ENCODE measurements around the gene ELOVL2.

ELOVL2 gene

GRCh38 chr6:11055127-11055627 lies 11.1 kb upstream of the ELOVL2 start:
- DNase-seq = peak; percentile 67

DNA sequence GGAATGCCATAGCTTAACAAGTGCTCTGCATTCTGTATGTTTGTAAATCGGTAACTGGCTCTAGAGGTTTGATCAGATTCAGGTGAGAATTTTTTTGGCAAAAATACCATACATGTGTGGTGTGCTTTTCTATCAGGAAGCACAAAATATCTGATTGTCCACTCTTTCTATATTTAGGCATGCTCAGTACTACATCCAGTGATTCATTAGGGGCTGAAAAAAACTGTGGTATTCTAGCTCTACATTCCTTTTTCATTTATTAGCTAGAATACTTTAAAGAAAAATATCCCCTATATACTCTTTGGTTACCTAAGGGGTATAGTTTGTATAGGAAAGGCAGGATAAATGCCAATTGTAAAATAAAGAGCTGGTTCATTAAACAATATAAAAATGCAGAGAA lies 10.6 kb upstream of the ELOVL2 start:
- no peak for DNase-seq

DNA sequence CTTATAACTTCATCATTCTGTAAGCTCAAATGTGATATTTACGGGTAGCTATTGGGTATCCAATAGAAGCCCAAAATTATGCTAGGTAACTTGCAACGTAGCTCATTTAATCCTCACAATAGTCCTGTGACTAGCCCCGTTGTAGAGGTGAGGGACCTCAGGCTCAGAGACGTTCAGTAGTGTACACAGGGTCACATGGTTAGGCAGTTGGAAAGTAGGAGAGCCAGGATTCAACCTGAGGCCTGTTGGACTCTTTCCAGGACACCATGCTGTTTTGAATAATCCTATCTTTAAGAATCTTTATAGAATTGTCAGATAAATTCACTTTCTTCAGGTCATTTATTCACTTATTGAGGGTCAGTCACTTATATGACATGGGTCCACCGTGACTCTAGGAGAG lies 9.2 kb upstream of the ELOVL2 start:
- DNase-seq = no peak

- no peak for DNase-seq
Observed at GRCh38 chr6:11050731-11051130, 6.6 kb upstream of the ELOVL2 start.

DNA sequence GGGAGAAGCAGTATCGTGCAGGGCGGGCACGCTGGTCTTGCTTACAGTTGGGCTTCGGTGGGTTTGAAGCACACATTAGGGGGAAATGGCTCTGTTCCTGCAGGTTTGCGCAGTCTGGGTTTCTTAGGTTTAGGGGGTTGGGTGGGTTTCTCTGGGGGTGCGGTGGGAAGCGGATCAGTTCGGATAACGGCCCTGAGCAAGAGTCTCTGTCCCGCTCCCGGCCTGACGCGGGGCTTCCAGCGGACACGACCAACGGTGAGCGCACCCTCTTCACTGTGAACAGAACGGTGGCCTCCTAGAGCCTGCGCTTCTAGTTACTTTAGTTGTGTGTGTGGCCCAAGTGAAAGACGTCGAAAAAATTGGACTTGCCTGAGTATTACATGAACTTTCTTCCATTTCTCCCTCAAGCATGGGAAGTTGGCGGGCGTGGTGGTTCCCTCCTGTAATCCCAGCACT lies 635 bp upstream of the ELOVL2 start:
- no peak for DNase-seq

DNA sequence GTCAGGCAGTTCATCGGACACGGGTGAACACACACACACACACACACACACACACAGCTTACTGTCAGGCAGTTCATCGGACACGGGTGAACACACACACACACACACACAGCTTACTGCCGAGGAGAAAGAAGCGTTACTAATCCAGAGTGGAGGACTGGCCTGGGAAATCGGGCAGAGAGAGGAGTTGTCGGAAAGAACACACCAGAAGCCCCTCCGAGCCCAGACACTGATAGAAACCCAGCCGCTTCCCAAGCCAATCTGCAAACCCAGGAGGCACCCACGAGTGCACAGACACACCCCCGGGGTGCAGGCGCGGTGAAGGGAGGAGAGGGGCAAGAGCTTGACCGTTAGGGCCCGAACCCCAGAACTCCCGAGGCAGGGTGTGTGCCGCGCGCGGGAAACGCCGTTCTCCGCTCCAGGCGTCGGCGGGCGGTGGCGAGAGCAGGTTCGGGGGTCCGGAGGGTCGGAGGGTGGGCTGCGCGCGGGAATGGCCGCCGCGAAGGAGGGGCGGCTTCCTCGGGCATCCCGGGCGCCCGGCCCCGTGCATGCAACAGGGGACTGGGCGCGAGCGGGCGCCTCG lies 636 bp downstream of the ELOVL2 start:
- DNase-seq = peak; percentile 89

DNA sequence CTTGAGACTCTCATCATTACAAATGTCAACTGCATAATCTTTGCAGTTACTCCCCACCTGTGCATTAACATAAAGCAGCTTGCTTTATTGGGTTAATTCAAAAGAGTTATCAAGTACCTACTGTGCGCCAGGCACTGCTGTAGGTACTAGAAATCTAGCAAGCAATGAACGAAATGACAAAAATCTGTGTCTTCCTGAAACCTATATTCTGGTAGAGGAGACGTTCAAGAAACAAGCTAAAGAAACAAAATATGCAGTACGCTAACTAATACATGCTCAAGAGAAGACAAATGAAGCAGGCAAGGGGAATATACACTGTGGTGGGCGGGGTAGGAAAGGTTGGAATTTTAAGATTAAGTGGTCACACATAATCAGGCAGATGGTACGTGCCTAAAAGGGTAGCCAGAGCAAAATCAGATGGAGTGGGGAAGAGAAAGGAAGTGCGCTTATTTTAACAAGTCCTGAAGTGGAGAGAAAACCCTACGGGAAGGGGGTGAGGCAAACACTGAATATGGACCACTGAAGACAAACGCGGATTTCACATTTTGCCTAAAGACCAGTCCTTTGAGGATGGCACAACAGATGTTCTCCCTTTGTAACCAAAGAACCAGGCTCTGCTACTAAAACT lies 1.2 kb downstream of the ELOVL2 start:
- peak; percentile 36 for DNase-seq

GRCh38 chr6:11042025-11042749 lies 1.9 kb downstream of the ELOVL2 start:
- DNase-seq = no peak

DNA sequence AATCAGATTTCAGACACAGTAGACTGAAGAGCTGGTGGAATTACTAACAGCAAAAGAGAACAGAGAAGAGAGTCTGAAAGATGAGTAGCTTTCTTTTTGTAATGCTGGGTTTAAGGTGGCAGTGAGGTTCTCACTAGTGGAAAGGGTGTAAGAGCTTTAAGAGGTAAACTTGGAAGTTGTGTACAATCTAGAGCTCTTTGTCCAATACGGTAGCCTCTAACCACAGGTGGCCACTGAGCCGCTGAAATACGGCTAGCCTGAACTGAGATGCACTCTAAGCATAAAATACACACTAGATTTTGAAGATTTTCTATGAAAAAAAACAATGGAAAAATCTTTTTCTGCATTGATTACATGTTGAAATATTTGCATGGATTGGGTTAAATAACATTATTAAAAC lies 4.0 kb downstream of the ELOVL2 start:
- DNase-seq = no peak

DNA sequence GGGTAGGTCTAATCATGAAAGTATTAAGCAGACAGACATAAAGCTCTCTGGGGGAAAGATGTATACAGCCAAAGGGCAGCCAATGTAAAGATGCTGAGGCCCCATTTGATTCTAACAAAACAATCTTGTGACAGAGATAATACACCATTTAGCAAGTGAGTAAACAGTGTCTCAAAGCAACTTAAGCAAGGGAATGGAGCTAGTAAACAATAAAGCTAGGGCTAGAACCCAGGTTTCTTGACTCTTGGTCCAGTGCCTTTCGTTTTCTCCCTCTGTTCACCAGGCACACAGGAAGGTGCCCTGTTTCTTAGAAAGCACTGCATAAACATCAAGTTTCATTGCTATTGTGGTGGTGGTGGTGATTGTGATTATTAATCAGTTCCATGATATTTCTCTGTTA lies 5.1 kb downstream of the ELOVL2 start:
- DNase-seq = no peak

DNA sequence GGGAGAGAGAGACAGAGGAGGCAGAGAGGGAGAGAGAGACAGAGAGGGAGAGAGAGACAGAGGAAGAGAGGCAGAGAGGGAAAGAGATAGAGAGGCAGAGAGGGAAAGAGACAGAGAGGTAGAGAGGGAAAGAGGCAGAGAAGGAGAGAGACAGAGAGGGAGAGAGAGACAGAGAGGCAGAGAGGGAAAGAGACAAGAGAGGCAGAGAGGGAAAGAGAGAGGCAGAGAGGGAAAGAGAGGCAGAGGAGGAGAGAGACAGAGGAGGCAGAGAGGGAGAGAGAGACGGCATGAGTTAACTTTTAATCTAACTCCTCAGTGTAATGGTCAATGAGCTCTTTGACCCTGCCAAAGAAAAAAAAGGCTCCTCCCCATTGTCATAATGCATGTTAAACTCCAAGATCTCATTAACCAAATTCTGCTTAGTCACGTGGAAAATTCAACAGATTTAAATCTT lies 7.1 kb downstream of the ELOVL2 start:
- DNase-seq = no peak

- no peak for DNase-seq
Observed at GRCh38 chr6:11036351-11036740, 7.8 kb downstream of the ELOVL2 start.

DNA sequence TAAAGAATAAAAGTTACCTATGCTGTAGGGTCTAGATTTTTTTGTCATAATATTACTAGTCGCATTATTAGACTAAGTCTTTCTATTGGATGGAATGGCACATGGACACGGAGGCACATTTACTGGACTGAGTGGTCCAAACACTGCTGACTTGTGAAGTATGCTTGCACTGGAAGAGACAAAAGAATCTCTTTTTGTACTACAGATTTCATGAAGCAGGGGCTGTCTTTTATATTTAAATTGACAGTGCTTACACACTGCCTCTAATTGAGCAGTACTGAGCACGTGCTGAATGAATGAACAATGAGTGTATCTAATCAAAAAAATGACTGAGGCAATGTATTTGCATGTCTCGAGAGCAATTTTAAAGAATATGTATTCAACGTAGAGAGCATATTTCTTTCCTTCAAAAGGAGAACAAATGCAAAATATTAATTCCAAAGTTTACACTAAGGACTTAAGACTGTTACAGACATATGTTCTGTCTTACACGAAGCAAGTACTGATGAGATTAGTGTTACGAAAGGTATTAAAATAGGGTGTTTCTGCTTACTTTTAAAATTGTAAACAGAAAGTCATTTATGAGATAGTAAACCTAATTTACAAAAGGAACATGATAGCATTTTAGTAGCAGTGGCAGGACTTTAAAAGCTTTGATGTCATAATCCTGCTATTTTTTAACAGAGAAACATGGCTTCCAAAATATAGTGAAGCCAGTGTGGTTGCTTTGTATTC lies 8.3 kb downstream of the ELOVL2 start:
- DNase-seq = peak; percentile 41

DNA sequence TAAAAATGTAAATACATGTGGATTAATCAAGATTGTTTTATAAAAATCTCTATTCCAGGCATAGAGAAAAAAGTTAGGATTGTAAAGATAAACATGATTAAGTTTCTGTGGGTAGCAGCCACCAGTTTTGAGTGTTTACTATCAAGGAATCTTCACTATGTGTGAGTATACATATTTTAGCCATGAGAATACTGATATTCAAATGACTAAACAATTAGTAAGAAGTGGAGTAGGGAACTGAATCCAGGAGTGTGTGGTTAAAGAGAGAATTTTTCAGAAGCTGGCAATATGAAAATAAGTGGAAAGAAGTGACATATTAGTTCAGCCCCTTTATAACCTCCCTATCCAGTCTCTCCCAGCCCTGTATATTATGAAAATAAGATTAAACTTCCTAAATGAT lies 10.3 kb downstream of the ELOVL2 start:
- DNase-seq = no peak

DNA sequence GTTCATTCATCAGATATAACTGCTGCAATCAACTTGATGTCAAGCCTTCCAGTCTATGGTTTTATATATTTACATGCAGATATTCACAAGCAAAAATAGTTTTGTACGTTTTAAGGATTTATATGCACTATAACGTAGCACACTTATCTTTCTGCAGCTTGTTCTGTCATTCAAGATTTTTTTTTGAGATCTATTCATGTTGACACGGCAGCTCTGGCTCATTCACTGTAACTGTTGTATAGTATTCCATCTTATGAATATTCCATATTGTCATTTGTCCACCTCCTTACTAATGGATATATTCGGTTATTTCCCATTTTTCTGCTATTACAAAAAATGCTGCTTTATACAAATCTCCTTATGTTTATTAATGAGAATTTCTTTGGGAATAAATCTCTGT lies 13.2 kb downstream of the ELOVL2 start:
- no peak for DNase-seq

- no peak for DNase-seq
Observed at GRCh38 chr6:11028959-11029358, 15.1 kb downstream of the ELOVL2 start.

DNA sequence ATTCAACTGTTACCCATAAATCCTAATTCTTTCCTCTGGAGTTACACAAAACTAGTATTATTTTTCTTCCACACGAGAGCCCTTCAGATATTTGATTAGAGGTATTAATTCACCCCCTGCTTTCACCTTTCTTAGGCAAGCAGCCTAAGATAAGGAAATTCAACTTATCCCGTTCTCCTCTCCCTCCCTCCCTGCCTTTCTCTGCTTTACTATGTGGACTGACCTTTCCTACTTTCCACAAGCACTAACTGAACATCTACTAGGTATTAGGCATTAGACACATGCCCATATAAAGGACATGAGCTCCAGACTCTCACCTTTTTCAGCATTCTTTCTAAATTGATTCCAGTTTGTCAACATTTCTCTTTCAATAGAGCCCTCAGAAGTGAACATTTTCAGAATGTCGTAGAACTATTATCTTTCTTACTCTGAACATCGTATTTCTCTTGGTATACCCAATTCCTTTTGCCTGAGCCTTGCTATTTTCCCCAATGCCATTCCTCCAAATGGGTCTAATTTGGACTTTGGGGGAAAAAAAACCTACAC lies 16.5 kb downstream of the ELOVL2 start:
- DNase-seq = no peak

- DNase-seq = peak; percentile 36
Observed at GRCh38 chr6:11025921-11026635, 18.0 kb downstream of the ELOVL2 start.

DNA sequence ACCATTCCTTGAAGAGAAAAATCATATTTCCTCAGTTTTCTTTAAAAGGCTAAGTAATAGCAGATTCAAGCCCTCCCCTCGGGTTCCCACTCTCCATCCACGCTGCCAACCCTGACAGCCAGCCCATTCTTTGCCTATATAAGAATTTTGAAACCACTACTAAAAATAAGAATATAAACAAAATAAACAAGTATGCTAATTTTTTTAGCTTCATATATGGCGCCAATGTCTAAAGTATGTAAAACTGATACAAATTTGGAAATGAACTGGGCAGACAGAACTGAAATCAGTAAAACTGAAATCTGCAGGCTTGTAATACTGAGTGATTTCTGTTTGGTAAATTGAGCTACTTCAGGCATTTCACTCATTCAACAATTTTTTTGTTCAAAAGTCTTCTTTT lies 19.0 kb downstream of the ELOVL2 start:
- no peak for DNase-seq

DNA sequence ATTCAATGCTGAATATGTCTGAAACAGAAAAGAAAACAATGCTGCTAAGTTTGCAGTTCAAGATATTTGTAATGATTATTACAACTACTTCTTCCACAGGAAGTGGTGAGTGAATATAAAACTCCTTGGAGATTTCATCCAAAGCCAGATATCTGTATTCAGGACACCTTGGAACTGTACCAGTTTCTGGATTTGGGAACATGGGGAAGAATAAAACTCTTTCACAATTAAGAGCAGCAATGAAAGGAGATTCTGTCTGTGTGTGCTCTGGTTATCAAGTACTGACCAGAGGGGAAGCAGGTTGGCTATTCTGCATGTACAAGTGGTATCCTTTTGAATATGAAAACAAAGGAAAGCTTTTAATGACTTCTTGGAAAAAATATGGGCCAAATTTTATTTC lies 21.1 kb downstream of the ELOVL2 start:
- no peak for DNase-seq

DNA sequence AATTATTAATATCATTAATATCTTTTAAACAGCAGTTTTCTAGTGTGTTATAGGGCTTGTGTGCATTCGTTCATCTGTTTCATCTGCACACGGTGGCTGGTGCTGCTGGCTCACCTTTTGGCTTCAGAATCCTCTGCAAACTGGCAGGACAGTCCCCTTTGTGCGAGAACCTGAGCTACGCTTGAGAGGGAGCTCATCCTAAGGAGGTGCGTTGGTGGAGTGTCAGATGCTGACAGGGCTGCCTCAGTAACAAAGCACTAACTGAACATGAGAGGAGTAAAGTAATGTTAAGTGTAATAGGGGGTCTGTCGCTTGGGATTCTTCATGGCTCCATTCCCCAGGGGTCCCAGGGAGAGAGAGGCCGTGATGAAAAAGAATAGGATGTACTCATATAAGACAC lies 22.4 kb downstream of the ELOVL2 start:
- no peak for DNase-seq

DNA sequence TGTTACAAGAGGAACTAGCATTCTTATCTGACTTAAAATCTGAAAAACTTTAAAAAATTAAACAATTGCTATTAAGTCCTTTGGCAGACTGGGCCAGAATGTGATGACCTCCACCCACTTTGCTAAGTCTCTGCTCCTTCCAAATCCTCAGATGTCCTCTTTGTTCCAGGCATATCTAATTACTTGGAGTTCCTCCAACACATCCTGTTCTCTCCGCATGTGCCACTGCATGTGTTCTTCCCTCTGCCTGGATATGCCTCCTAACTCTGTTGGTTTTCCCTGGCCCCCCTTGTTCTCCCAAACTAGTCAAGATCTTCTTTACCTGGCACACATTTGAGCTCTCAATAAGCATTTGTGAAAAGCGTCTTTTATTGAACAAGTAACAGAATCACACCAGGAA lies 23.1 kb downstream of the ELOVL2 start:
- no peak for DNase-seq
